Measurements from ENCODE around the gene ATG14.

Gene ATG14

GRCh38 chr14:55440385-55440784 lies 28.8 kb upstream of the ATG14 start, which contains the start of gene TBPL2:
TBPL2 (minus strand) TSS chr14:55440616; CDS start chr14:55440449, 167 bp downstream.
- Histone ChIP-seq H3K9me3 (ENCODE audit: control insufficient read depth, low read length) (no peaks in the 10 kb centered on the region), H3K27me3 (ENCODE audit: control insufficient read depth, insufficient read depth, low read length) (no peaks in the 10 kb centered on the region), H3K27ac (no peak within 1 kb of the TSS), H3K4me3 (ENCODE audit: low read depth, low read length) (no peak within 1 kb of the TSS), H2AFZ (no peak within 1 kb of the TSS), H3K4me1 (no peaks in the 10 kb centered on the region), H3K4me2 (ENCODE audit: low read length) (no peak within 1 kb of the TSS), H3K9ac (no peak within 1 kb of the TSS), H3K79me2 (no peaks in the 10 kb centered on the region), H3K36me3 (ENCODE audit: control insufficient read depth, insufficient read depth, low read length) (no peaks in the 10 kb centered on the region)
- TF ChIP-seq, protein P1, sequence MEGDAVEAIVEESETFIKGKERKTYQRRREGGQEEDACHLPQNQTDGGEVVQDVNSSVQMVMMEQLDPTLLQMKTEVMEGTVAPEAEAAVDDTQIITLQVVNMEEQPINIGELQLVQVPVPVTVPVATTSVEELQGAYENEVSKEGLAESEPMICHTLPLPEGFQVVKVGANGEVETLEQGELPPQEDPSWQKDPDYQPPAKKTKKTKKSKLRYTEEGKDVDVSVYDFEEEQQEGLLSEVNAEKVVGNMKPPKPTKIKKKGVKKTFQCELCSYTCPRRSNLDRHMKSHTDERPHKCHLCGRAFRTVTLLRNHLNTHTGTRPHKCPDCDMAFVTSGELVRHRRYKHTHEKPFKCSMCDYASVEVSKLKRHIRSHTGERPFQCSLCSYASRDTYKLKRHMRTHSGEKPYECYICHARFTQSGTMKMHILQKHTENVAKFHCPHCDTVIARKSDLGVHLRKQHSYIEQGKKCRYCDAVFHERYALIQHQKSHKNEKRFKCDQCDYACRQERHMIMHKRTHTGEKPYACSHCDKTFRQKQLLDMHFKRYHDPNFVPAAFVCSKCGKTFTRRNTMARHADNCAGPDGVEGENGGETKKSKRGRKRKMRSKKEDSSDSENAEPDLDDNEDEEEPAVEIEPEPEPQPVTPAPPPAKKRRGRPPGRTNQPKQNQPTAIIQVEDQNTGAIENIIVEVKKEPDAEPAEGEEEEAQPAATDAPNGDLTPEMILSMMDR (IDR thresholded peaks at IDR 0.05), result no peak

DNA sequence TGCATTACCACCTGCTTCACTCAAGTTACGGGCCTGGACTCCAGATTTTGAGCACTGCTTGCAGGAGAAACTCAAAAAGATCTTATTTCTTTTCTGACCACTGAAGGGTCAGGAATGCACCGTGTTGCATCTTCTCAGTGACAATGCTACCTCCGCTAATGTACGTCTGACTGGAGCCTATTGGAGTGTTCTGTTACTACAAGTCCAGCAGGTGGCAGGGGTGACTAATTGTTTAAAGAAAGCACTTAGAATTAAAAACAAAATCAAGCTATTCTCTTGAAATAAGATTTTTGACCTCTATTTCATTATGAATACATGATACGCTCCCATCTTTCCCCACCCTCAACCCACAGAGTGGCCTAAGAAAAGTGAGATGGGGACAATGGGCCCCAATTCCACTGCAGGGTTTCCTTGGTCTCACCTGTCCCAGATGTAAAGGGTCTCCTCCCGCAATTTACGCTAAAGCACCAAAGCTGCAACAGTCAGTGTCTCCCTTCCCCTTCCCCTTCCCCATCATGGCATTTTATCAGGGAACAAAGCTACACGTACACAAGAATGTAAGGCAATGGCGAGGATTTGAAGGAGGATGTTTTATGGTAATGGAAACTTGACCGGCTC lies 26.5 kb upstream of the ATG14 start:
- Histone ChIP-seq H3K4me2 (ENCODE audit: low read length) (no peak overlapping the region), H3K4me1 (no peaks in the 10 kb centered on the region), H3K9me3 (ENCODE audit: control insufficient read depth, low read length) (no peaks in the 10 kb centered on the region), H3K27ac (no peak overlapping the region), H3K9ac (no peak overlapping the region), H3K36me3 (ENCODE audit: control insufficient read depth, insufficient read depth, low read length) (no peaks in the 10 kb centered on the region), H3K4me3 (ENCODE audit: low read depth, low read length) (no peak overlapping the region), H3K79me2 (no peaks in the 10 kb centered on the region), H2AFZ (no peak overlapping the region), H3K27me3 (ENCODE audit: control insufficient read depth, insufficient read depth, low read length) (no peaks in the 10 kb centered on the region)
- TF ChIP-seq, protein P1 (IDR thresholded peaks at IDR 0.05), result peak; percentile 22

- no peaks in the 10 kb centered on the region for H3K36me3 ChIP-seq (ENCODE audit: control insufficient read depth, insufficient read depth, low read length)
- H3K27me3 ChIP-seq (ENCODE audit: control insufficient read depth, insufficient read depth, low read length), result no peaks in the 10 kb centered on the region
- H3K9ac ChIP-seq, result no peak overlapping the region
- TF ChIP-seq, protein P1 (IDR thresholded peaks at IDR 0.05), result no peak
- H3K79me2 ChIP-seq, result no peaks in the 10 kb centered on the region
- H3K27ac ChIP-seq, result no peak overlapping the region
- no peaks in the 10 kb centered on the region for H3K9me3 ChIP-seq (ENCODE audit: control insufficient read depth, low read length)
- no peak overlapping the region for H3K4me2 ChIP-seq (ENCODE audit: low read length)
- H3K4me1 ChIP-seq, result no peaks in the 10 kb centered on the region
- H3K4me3 ChIP-seq (ENCODE audit: low read depth, low read length), result no peak overlapping the region
- no peak overlapping the region for H2AFZ ChIP-seq
Measured at GRCh38 chr14:55436931-55437330, 25.3 kb upstream of the ATG14 start.

- no peak overlapping the region for H3K27ac ChIP-seq
- H3K79me2 ChIP-seq, result no peaks in the 10 kb centered on the region
- TF ChIP-seq, protein P1 (IDR thresholded peaks at IDR 0.05), result no peak
- H3K36me3 ChIP-seq (ENCODE audit: control insufficient read depth, insufficient read depth, low read length), result no peaks in the 10 kb centered on the region
- H2AFZ ChIP-seq, result no peak overlapping the region
- no peaks in the 10 kb centered on the region for H3K9me3 ChIP-seq (ENCODE audit: control insufficient read depth, low read length)
- no peak overlapping the region for H3K4me2 ChIP-seq (ENCODE audit: low read length)
- no peak overlapping the region for H3K9ac ChIP-seq
- no peaks in the 10 kb centered on the region for H3K27me3 ChIP-seq (ENCODE audit: control insufficient read depth, insufficient read depth, low read length)
- no peaks in the 10 kb centered on the region for H3K4me1 ChIP-seq
- H3K4me3 ChIP-seq (ENCODE audit: low read depth, low read length), result no peak overlapping the region
Measured at GRCh38 chr14:55436519-55436918, 24.9 kb upstream of the ATG14 start.

- H3K27ac ChIP-seq, result no peak overlapping the region
- no peaks in the 10 kb centered on the region for H3K36me3 ChIP-seq (ENCODE audit: control insufficient read depth, insufficient read depth, low read length)
- no peaks in the 10 kb centered on the region for H3K27me3 ChIP-seq (ENCODE audit: control insufficient read depth, insufficient read depth, low read length)
- no peaks in the 10 kb centered on the region for H3K79me2 ChIP-seq
- no peak overlapping the region for H2AFZ ChIP-seq
- no peak overlapping the region for H3K4me3 ChIP-seq (ENCODE audit: low read depth, low read length)
- TF ChIP-seq, protein P1 (IDR thresholded peaks at IDR 0.05), result no peak
- H3K4me1 ChIP-seq, result no peaks in the 10 kb centered on the region
- H3K9me3 ChIP-seq (ENCODE audit: control insufficient read depth, low read length), result no peaks in the 10 kb centered on the region
- no peak overlapping the region for H3K9ac ChIP-seq
- no peak overlapping the region for H3K4me2 ChIP-seq (ENCODE audit: low read length)
Measured at GRCh38 chr14:55434805-55435174, 23.2 kb upstream of the ATG14 start.
